ENCODE measurements around the gene AMMECR1L. TPM values are rescaled to one million over a fixed set of nuclear protein-coding genes. Genes with fewer than 3 reads are reported as not detected.

Gene AMMECR1L
- total and polyA plus RNA-seq, 5 donors = 5.4 to 12.1 (median 10.2) TPM

Other genes with a start within 250 kb of the AMMECR1L start
- gene GPR17, start 239.8 kb downstream of the AMMECR1L start, total RNA-seq = under 1 TPM in 2 of 4 donors, not detected in 2; 0.31 to 0.40 TPM
- 4.0 TPM for gene GPR17, start 239.8 kb downstream of the AMMECR1L start, polyA plus RNA-seq
- 100 to 1,000 TPM; 163 to 224 (median 209) TPM for gene LIMS2, start 210.4 kb downstream of the AMMECR1L start, total RNA-seq
- gene LIMS2, start 210.4 kb downstream of the AMMECR1L start, polyA plus RNA-seq = 178 TPM
- 1 to 10 TPM; 3.6 to 5.0 (median 4.4) TPM for gene SFT2D3, start 184.5 kb downstream of the AMMECR1L start, total RNA-seq
- gene SFT2D3, start 184.5 kb downstream of the AMMECR1L start, polyA plus RNA-seq = 3.3 TPM
- gene WDR33, start 74.8 kb downstream of the AMMECR1L start, total RNA-seq = 10 to 100 TPM; 36.7 to 45.7 (median 41.4) TPM
- gene WDR33, start 74.8 kb downstream of the AMMECR1L start, polyA plus RNA-seq = 12.7 TPM
- 10 to 100 TPM; 16.1 to 22.1 (median 20.9) TPM for gene POLR2D, start 27.8 kb downstream of the AMMECR1L start, total RNA-seq
- gene POLR2D, start 27.8 kb downstream of the AMMECR1L start, polyA plus RNA-seq = 10.7 TPM
- gene SAP130, start 142.1 kb upstream of the AMMECR1L start, total RNA-seq = 10 to 100 TPM; 11.8 to 15.0 (median 12.6) TPM
- gene SAP130, start 142.1 kb upstream of the AMMECR1L start, polyA plus RNA-seq = 5.7 TPM
- 10 to 100 TPM; 25.0 to 35.7 (median 34.7) TPM for gene UGGT1, start 205.2 kb upstream of the AMMECR1L start, total RNA-seq
- gene UGGT1, start 205.2 kb upstream of the AMMECR1L start, polyA plus RNA-seq = 9.1 TPM

Measured in right cardiac atrium (tissue), 5 donors.